Measurements from ENCODE around the gene ITGA3.

- TF ChIP-seq ZNF232 (CRISPR knock-in tag; IDR thresholded peaks at IDR 0.05; ENCODE audit: borderline replicate concordance) (no peak), EHMT2 (IDR thresholded peaks at IDR 0.05; ENCODE audit: borderline replicate concordance, low read depth, low read length) (no peak), ZBTB20 (CRISPR knock-in tag; IDR thresholded peaks at IDR 0.05; ENCODE audit: borderline replicate concordance, low read depth) (no peak), PHF20 (CRISPR knock-in tag; IDR thresholded peaks at IDR 0.05) (no peak), ZFYVE20 (CRISPR knock-in tag; IDR thresholded peaks at IDR 0.05; ENCODE audit: borderline replicate concordance, low read depth) (no peak), POLR2AphosphoS5 (IDR thresholded peaks at IDR 0.05; ENCODE audit: low read depth, low read length) (no peak), U2AF2 (IDR thresholded peaks at IDR 0.05; ENCODE audit: low read depth, low read length) (no peak), POLR2A (IDR thresholded peaks at IDR 0.05; ENCODE audit: insufficient read depth in 1 of 2, low read depth in 2 of 2, low read length in 2 of 2) (no peak), EZH2 (conservative IDR thresholded peaks at IDR 0.05; ENCODE audit: low read depth, low read length) (no peak), PREB (CRISPR knock-in tag; IDR thresholded peaks at IDR 0.05) (no peak), CEBPB (IDR thresholded peaks at IDR 0.05; ENCODE audit: borderline replicate concordance, low read depth, low read length) (no peak)
Observed at GRCh38 chr17:50090071-50090470, 34.2 kb downstream of the ITGA3 start.
